Myocyte (in vitro differentiated cells): ENCODE results near the gene DNASE1L1. TPM values are rescaled to one million over a fixed set of nuclear protein-coding genes. Genes with fewer than 3 reads are reported as not detected.

Experiments used
- DNase-seq: peaks from one replicate; pipeline ENCODE4 v3.0.0-alpha.2; 2012; ENCODE audit warnings: low read depth
- polyA plus RNA-seq: library from polyadenylated mRNA; unstranded; fragments of >200 nt; gene quantifications from one replicate; pipeline ENCODE4 v1.2.1, GENCODE V29; 2012; ENCODE audit warnings: missing spikeins
- total RNA-seq: library from RNA; depleted of rRNA; stranded (reverse); fragments of >200 nt; gene quantifications from 2 replicates; pipeline ENCODE4 v1.2.3, GENCODE V29; 2014

The DNASE1L1 gene
- total RNA-seq: 214 and 235 TPM in 2 replicates
- polyA plus RNA-seq: 115 TPM

DNA sequence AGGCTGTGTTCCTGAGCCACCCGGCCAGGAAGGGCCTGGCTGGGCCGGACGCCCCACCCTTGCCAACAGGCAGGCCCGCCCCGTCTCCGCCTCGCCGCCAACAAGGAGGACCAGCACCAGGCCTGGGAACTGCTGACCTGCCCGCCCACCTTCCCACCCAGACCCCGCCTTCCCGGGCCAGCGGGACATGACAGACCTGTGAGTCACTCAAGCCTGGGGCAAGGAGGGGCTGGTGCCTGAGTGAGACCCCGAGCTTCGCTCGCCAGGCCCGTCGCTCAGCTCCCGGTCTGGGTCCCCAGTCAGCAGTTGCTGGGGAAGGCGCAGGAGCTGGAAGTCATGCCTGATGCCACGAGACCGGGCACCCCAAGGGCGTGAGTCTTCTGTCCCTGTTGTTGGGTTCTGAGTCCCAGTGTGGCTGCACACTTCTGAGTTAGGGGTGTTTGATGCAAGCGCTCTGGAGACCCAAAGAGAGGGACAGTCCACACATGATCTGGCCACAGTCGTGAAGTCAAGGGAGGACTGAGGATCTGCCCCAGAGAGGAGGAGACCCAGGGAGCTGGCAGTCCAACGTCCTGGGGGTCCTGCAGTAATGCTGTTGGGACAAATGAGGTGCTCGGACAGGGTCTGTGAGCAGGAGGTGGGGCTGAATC lies at the start of gene DNASE1L1:
TSS of gene DNASE1L1 (minus strand) at position 33 of the 650 bp plus-strand sequence. CDS start 3,686 bp downstream, outside the sequence.
- DNase-seq: peak; percentile 89

- peak; percentile 31 for DNase-seq
Measured at GRCh38 chrX:154458116-154458953, 49.3 kb upstream of the DNASE1L1 start, which contains the start of gene PLXNA3. Gene PLXNA3, plus strand, starts transcription at chrX:154458281. Its CDS starts 1,903 bp downstream, at chrX:154460184.

- peak; percentile 18 for DNase-seq
Measured at GRCh38 chrX:154457491-154458115, 48.5 kb upstream of the DNASE1L1 start.

- no peak for DNase-seq
Measured at GRCh38 chrX:154452823-154453222, 43.8 kb upstream of the DNASE1L1 start.

- DNase-seq: no peak
Measured at GRCh38 chrX:154450312-154450711, 41.3 kb upstream of the DNASE1L1 start.

DNA sequence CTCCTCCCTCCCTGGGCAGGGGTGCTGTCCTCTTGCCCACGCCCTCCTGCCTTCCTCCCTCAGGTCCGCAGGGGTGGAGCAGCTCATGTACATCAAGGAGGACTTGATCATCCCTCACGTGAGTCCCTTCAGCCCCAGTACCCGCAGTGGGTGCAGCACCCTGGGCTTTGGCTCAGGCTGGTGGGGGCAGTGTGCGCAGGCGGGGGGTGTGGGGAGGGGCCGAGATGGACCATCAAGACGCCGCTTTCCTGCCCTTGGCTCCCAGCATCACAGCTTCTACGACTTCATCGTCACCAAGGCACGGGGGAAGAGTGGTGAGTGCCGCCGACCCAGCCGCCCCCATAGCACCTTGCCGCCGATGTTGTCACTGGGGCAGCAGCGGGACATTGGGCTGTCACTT lies 40.6 kb upstream of the DNASE1L1 start:
- DNase-seq: no peak

DNA sequence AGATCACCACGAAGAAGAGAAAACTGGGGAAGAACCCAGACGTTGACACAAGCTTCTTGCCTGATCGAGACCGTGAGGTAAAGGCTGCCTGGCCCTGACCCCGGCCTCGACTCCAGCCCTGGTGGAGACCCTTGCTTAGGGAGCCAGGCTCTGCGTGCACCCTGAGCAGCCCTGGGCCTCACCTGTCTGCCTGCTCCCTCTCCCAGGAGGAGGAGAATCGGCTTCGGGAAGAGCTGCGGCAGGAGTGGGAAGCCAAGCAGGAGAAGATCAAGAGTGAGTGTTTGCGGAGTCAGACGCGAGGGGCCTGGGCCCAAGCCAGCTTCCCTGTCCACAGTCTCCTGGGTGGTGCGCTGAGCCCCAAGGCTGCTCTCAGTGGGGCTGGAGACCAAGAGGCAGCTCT lies 39.4 kb upstream of the DNASE1L1 start:
- DNase-seq: no peak

DNA sequence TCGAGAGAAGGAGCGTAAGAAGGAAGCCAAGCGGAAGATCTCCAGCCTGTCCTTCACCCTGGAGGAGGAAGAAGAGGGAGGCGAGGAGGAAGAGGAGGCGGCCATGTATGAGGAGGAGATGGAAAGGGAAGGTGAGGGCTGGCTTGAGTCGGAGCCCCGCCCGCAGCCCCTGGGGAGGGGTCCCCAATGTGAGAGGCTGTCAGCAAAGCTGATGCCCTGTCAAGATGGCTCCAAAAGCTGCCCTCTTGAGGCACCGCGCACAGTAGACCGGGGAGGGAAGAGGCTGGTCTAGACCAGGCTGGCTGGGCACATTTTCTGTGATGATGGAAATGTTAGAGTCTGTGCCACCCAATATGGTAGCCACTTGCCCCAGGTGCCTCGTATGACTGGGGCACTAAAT lies 37.4 kb upstream of the DNASE1L1 start:
- no peak for DNase-seq

GRCh38 chrX:154445776-154446175 lies 36.7 kb upstream of the DNASE1L1 start:
- no peak for DNase-seq

- DNase-seq: no peak
Measured at GRCh38 chrX:154444755-154445246, 35.7 kb upstream of the DNASE1L1 start.

DNA sequence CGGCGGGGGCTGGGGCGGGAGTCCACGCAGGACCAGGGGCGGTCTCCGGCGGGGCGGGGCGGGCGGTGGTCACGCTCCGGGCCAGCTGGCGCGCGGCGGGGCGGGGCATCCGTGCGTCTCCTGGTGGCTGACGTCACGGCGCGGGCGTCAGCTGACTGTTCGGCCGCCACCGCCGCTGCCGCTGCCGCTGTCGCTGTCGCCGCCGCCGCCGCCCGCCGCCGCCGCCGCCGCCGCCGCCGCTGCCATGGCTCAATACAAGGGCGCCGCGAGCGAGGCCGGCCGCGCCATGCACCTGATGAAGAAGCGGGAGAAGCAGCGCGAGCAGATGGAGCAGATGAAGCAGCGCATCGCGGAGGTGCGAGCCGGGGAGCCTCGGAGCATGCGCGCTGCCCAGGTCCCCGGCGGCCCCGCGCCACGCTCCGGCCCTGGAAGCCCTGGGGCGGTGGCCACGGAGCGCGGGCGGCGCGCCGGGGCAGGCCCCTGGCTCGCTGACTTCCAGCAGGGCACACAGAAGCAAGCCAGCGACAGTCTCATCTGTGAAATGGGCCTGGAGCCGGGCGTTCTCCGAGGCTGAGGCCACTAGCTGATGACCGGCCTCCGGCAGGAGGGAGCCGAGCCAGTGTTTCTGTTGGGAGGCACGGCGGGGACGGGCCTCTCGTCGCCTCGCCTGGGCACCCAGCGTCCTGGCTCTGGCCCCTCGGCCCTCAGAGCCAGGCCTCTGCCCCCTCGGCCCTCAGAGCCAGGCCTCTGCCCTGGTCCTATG lies 35.1 kb upstream of the DNASE1L1 start, which contains the start of gene FAM50A:
TSS of gene FAM50A (plus strand) at position 150 of the 763 bp plus-strand sequence. CDS start at position 245, 95 bp downstream.
- DNase-seq: peak; percentile 68

DNA sequence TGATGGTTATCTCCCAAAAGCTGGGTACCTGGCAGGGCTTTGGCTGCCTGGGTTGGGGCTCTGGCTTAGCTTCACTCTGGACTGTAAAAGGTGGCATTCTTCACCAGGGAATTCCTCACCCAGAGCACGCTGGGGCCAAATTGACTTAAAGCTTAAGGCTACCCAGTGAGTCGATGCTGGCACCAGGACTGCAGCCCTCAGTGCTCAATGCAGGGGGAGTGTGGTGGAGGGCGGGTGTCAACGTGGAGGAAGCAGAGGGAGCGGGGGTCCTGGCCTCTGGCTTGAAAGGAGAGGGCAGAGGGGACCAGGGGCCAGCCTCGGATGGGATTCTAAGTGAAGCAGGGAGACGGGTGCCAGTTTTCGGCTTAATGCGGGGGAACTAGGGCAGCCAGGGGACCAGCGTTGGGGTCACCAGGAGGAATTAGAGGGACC lies 34.4 kb upstream of the DNASE1L1 start:
- DNase-seq: no peak

- no peak for DNase-seq
Measured at GRCh38 chrX:154441984-154442707, 33.1 kb upstream of the DNASE1L1 start.

DNA sequence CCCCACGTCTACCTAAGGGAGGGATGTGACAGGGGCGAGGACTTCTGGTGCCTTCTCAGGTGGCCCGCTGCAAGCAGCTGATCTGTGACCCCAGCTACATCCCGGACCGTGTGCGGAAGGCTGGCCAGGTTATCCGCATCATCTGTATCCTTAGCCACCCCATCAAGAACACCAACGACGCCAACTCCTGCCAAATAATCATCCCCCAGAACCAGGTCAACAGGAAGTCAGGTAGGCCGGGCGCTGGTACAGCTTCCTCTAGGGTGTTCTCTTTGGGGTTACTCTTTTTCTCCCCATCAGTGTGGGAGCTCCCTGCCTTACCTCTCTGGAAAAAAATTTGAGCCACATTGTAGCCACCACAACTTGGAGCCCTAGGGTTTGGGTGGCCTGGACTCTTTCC lies 32.5 kb upstream of the DNASE1L1 start:
- DNase-seq: no peak

- no peak for DNase-seq
Measured at GRCh38 chrX:154440623-154441357, 31.7 kb upstream of the DNASE1L1 start.

DNA sequence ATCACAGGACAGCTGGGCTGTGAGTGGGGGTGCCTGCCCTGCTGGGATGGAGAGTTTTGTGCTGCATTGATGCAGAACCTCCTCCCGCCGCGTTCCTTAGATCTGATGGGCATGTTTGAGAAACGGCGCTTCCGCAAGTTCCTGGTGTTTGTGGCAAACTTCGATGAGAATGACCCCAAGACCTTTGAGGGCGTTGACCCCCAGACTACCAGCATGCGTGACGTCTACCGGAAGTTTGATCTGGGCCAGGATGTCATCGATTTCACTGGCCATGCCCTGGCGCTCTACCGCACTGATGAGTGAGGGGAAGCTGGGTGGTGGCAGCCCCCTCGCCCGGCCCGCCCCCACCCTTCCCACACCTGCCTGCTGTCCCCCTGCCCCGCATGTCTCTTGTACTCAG lies 30.8 kb upstream of the DNASE1L1 start:
- DNase-seq: no peak

DNA sequence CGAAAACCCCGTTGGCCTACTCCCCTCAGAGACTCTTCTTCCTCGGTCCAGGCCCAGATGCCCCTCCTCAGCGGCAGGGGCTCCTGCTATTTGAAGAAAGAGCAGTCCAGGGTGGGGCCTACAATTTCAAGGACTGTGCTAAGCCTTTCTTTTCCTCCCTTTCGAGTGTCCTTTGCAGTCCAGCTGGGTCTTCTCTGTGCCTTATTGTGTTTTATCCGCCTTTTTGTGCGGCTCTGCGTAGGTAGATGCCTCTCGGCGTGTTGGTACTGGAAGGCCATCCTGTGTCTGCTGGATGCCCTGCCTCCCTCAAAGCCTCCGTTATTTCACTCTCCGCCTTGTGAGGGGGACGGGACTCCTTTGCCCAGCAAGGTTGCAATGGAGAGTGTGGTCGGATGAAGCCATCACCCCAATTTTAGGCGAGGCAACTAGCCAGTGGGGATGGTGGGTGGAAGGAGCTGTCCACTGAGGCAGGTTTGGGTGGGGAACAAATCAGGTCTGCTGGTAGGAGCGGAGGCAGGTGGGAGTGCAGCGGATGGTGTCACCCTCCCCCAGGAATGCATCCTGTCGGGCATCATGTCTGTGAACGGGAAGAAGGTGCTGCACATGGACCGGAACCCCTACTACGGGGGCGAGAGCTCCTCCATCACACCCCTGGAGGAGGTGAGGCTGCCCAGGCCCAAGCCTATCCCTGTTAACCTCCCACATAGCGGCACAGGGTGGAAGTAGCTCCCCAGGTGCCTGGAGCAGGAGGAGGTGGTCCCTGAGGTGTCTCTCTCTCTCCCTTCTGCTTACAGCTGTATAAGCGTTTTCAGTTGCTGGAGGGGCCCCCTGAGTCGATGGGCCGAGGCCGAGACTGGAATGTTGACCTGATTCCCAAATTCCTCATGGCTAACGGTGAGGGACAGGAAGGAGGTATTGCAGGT lies 29.2 kb upstream of the DNASE1L1 start:
- no peak for DNase-seq
